Dedifferentiated amniotic fluid mesenchymal stem cell (primary cell): Measurements from ENCODE around the gene ID3.
"Not testable (repeated sequence)": the region's sequence is repeated elsewhere in the genome, so short reads cannot be mapped to it uniquely, and the experiment has no call there.

Experiments used
- DNase-seq: peaks from one replicate; pipeline ENCODE4 v3.0.0-alpha.2; 2016; ENCODE audit errors: extremely low spot score

ID3 gene

GRCh38 chr1:23589585-23589986 is 30.3 kb upstream of the ID3 start:
- DNase-seq = no peak

- no peak for DNase-seq
Measured at GRCh38 chr1:23588749-23589548, 29.6 kb upstream of the ID3 start.

GRCh38 chr1:23585321-23586022 is 26.2 kb upstream of the ID3 start:
- DNase-seq = peak; percentile 96

GRCh38 chr1:23583727-23584126 is 24.4 kb upstream of the ID3 start:
- not testable (repeated sequence) for DNase-seq

GRCh38 chr1:23582820-23583219 is 23.5 kb upstream of the ID3 start:
- no peak for DNase-seq

GRCh38 chr1:23581219-23581618 is 21.9 kb upstream of the ID3 start:
- DNase-seq = no peak

- DNase-seq = no peak
Measured at GRCh38 chr1:23578997-23579363, 19.7 kb upstream of the ID3 start.

- no peak for DNase-seq
Measured at GRCh38 chr1:23578311-23578996, 19.2 kb upstream of the ID3 start.

GRCh38 chr1:23577056-23578004 is 18.0 kb upstream of the ID3 start:
- DNase-seq = peak; percentile 49

GRCh38 chr1:23576338-23577055 is 17.2 kb upstream of the ID3 start:
- no peak for DNase-seq

GRCh38 chr1:23575226-23575810 is 16.0 kb upstream of the ID3 start:
- DNase-seq = no peak

GRCh38 chr1:23574265-23574754 is 15.0 kb upstream of the ID3 start:
- no peak for DNase-seq

- DNase-seq = no peak
Measured at GRCh38 chr1:23573574-23574182, 14.4 kb upstream of the ID3 start.

GRCh38 chr1:23571465-23571864 is 12.2 kb upstream of the ID3 start:
- no peak for DNase-seq

- no peak for DNase-seq
Measured at GRCh38 chr1:23570001-23570691, 10.8 kb upstream of the ID3 start.

GRCh38 chr1:23568608-23569383 is 9.5 kb upstream of the ID3 start:
- DNase-seq = no peak

GRCh38 chr1:23567996-23568607 is 8.8 kb upstream of the ID3 start:
- no peak for DNase-seq

GRCh38 chr1:23567629-23567995 is 8.3 kb upstream of the ID3 start:
- DNase-seq = no peak
